Stimulated activated CD4-positive, alpha-beta T cell treated with anti-CD3 and anti-CD28 coated beads, Interleukin-1b, Interleukin-23, amount 100 ng/mL, for 48 hours (primary cell): Measurements from ENCODE around the gene GRIK1.

Source experiments
- DNase-seq: peaks from one replicate; pipeline ENCODE4 v3.0.0-alpha.2; 2020

Gene GRIK1

GRCh38 chr21:29511096-29511495 is 428.7 kb downstream of the GRIK1 start:
- DNase-seq, result no peak

- no peak for DNase-seq
These were observed 430.7 kb downstream of the GRIK1 start for GRCh38 chr21:29509121-29509520.

- DNase-seq, result no peak
These were observed 431.5 kb downstream of the GRIK1 start for GRCh38 chr21:29508301-29508700.

GRCh38 chr21:29506947-29507346 is 432.8 kb downstream of the GRIK1 start:
- DNase-seq, result no peak

GRCh38 chr21:29506214-29506613 is 433.6 kb downstream of the GRIK1 start:
- no peak for DNase-seq

GRCh38 chr21:29504751-29505321 is 435.0 kb downstream of the GRIK1 start:
- DNase-seq, result no peak

- DNase-seq, result no peak
These were observed 438.3 kb downstream of the GRIK1 start for GRCh38 chr21:29501451-29501850.

- DNase-seq, result peak; percentile 3
These were observed 440.0 kb downstream of the GRIK1 start for GRCh38 chr21:29499734-29500343.

- no peak for DNase-seq
These were observed 440.6 kb downstream of the GRIK1 start for GRCh38 chr21:29499229-29499628.

- DNase-seq, result no peak
These were observed 443.5 kb downstream of the GRIK1 start for GRCh38 chr21:29496337-29496736.

- DNase-seq, result no peak
These were observed 449.8 kb downstream of the GRIK1 start for GRCh38 chr21:29490016-29490415.

- no peak for DNase-seq
These were observed 452.6 kb downstream of the GRIK1 start for GRCh38 chr21:29487154-29487553.
